GM12874 (cell line): ENCODE data around the gene CDY1.
"Not testable (repeated sequence)": the region's sequence is repeated elsewhere in the genome, so short reads cannot be mapped to it uniquely, and the experiment has no call there.

Experiments
- CTCF ChIP-seq: IDR thresholded peaks from 2 replicates; pipeline ENCODE4 v1.5.1; 2011; ENCODE audit warnings: low read depth, mild to moderate bottlenecking, control low read depth, low read length, moderate library complexity; ENCODE audit not compliant: insufficient read depth

CDY1 gene

GRCh38 chrY:25621817-25622216 is at the start of gene CDY1:
Gene CDY1, plus strand, starts transcription at chrY:25622117. Its CDS starts 326 bp downstream, at chrY:25622443.
- not testable (repeated sequence) for TF ChIP-seq CTCF
